PC-3 (cell line): ENCODE data around the gene ROS1. TPM values are rescaled to one million over a fixed set of nuclear protein-coding genes. Genes with fewer than 3 reads are reported as not detected.

Experiments
- ATAC-seq: fragments of 200-7000 bp; cut with Tn5 transposase; 2 replicates; pipeline ENCODE4 v1.9.1; 2020; ENCODE audit warnings: mild to moderate bottlenecking, moderate library complexity
- BruUV-seq: library from RNA; stranded (reverse); fragments of 400-500 nt; replicated peaks from 2 replicates; lab custom pipeline; 2021; lab: Mats Ljungman, UMichigan
- CTCF ChIA-PET: fragments of 300-600 bp; sonication (Branson Sonifier 250); formaldehyde crosslinking; loops from one replicate; lab custom pipeline; 2022; ENCODE audit warnings: antibody characterized with exemption; lab: Charles Lee
- POLR2A ChIA-PET: fragments of 300-600 bp; sonication (Branson Sonifier 250); formaldehyde crosslinking; loops from one replicate; lab custom pipeline; 2022; ENCODE audit warnings: antibody characterized with exemption; ENCODE audit not compliant: unreplicated experiment; lab: Charles Lee
- DNase-seq: peaks from one replicate; pipeline ENCODE4 v3.0.0-alpha.2; 2015
- H2AFZ ChIP-seq: fragments of 300-600 bp; sonication (generic); 2 replicates; pipeline ENCODE4 v1.6.0; 2016; ENCODE audit warnings: antibody characterized with exemption, low read length
- H3F3A ChIP-seq: fragments of 300-600 bp; sonication (generic); one replicate; pipeline ENCODE4 v1.6.0; 2017; ENCODE audit warnings: antibody characterized with exemption, low read length, control low read depth, mild to moderate bottlenecking; ENCODE audit not compliant: unreplicated experiment
- H3K27ac ChIP-seq: fragments of 300-600 bp; sonication (generic); 2 replicates; pipeline ENCODE4 v1.5.1; 2016; ENCODE audit warnings: mild to moderate bottlenecking, low read length
- H3K27me3 ChIP-seq: fragments of 300-600 bp; sonication (generic); 2 replicates; pipeline ENCODE4 v1.6.1; 2016; ENCODE audit warnings: low read length, mixed read lengths
- H3K36me3 ChIP-seq: fragments of 300-600 bp; sonication (generic); 2 replicates; pipeline ENCODE4 v1.6.1; 2016; ENCODE audit warnings: low read depth, mixed run types, low read length, mixed read lengths
- H3K4me1 ChIP-seq: fragments of 300-600 bp; sonication (generic); 2 replicates; pipeline ENCODE4 v1.5.1; 2016; ENCODE audit warnings: low read length; ENCODE audit not compliant: insufficient read depth
- H3K4me2 ChIP-seq: fragments of 300-600 bp; sonication (generic); 2 replicates; pipeline ENCODE4 v1.6.0; 2016; ENCODE audit warnings: low read length
- H3K4me3 ChIP-seq: fragments of 300-600 bp; sonication (generic); 2 replicates; pipeline ENCODE4 v1.5.1; 2016; ENCODE audit warnings: mild to moderate bottlenecking, low read length, mixed read lengths
- H3K79me2 ChIP-seq: fragments of 300-600 bp; sonication (generic); 2 replicates; pipeline ENCODE4 v1.6.1; 2017; ENCODE audit warnings: low read length, mixed read lengths
- H3K9ac ChIP-seq: fragments of 300-600 bp; sonication (generic); 2 replicates; pipeline ENCODE4 v1.6.0; 2016; ENCODE audit warnings: mild to moderate bottlenecking, low read length
- H3K9me2 ChIP-seq: fragments of 300-600 bp; sonication (generic); replicated peaks from 2 replicates; pipeline ENCODE4 v1.6.1; 2016; ENCODE audit warnings: mixed run types, low read length, mixed read lengths
- H3K9me3 ChIP-seq: fragments of 300-600 bp; sonication (generic); 2 replicates; pipeline ENCODE4 v1.6.1; 2016; ENCODE audit warnings: low read length, mixed read lengths
- H4K20me1 ChIP-seq: fragments of 300-600 bp; sonication (generic); 2 replicates; pipeline ENCODE4 v1.6.1; 2016; ENCODE audit warnings: low read length, mixed read lengths
- CTCF ChIP-seq: fragments of 300-600 bp; sonication (generic); conservative IDR thresholded peaks from 2 replicates; pipeline ENCODE4 v1.5.1; 2017; ENCODE audit warnings: antibody characterized with exemption, low read depth, mild to moderate bottlenecking, low read length
- EZH2 ChIP-seq: fragments of 300-600 bp; sonication (generic); IDR thresholded peaks from one replicate; pipeline ENCODE4 v1.6.1; 2017; ENCODE audit warnings: antibody characterized with exemption, mild to moderate bottlenecking, low read length; ENCODE audit not compliant: unreplicated experiment
- EZH2phosphoT487 ChIP-seq: fragments of 300-600 bp; sonication (generic); IDR thresholded peaks from 2 replicates; pipeline ENCODE4 v1.6.1; 2018; ENCODE audit warnings: mild to moderate bottlenecking, antibody characterized with exemption, low read length, borderline replicate concordance
- intact Hi-C: fragments of 100-400 bp; cut with micrococcal nuclease; formaldehyde crosslinking; loops from 2 replicates; pipeline ENCODE4 v1.9.0; 2023
- total RNA-seq: library from RNA; depleted of rRNA; stranded (reverse); fragments of >200 nt; gene quantifications from 2 replicates; pipeline ENCODE4 v1.2.3, GENCODE V29; 2014

ROS1 gene
- total RNA-seq, 1 experiment from 2014 or later, result 0.07 TPM

- Histone ChIP-seq H3K27me3 (no peaks in the 10 kb centered on the region), H3K27ac (peak overlapping the region; percentile 94), H3F3A (peaks cover 10% of the 10 kb centered on the region), H3K9me3 (peaks cover 10% of the 10 kb centered on the region; the same call in 1 of the 2 replicates), H3K4me1 (peaks cover 27% of the 10 kb centered on the region), H4K20me1 (no peaks in the 10 kb centered on the region), H2AFZ (no peak overlapping the region), H3K79me2 (no peaks in the 10 kb centered on the region), H3K9ac (peak overlapping the region; percentile 65), H3K4me2 (peak overlapping the region; percentile 71), H3K4me3 (peak overlapping the region; percentile 39), H3K36me3 (peaks cover 8% of the 10 kb centered on the region), H3K9me2 (no peaks in the 10 kb centered on the region)
- ATAC-seq, result peak; percentile 27
- intact Hi-C loops, result loop anchor here (10.0 kb wide), 1 partner anchor 233 kb away; the partner anchor contains the start of gene NUS1
- no TSS peak for BruUV-seq
- peak; percentile 84 for DNase-seq
- ChIA-PET POLR2A (no interaction called here), CTCF (no interaction called here)
- TF ChIP-seq EZH2phosphoT487 (no peak), CTCF (no peak), EZH2 (no peak)
Measured at GRCh38 chr6:117441824-117442264, 16.1 kb upstream of the ROS1 start.

- H3K4me3 ChIP-seq, result 0 out of 2 replicates have a peak overlapping the region, but pooled peaks have one; percentile 39
- H3K79me2 ChIP-seq, result no peaks in the 10 kb centered on the region
- H3K27me3 ChIP-seq, result no peaks in the 10 kb centered on the region
- H3K9me3 ChIP-seq, result peaks cover 10% of the 10 kb centered on the region; the same call in 1 of the 2 replicates
- H3K4me1 ChIP-seq, result peaks cover 27% of the 10 kb centered on the region
- peak; percentile 92 for ATAC-seq
- H4K20me1 ChIP-seq, result no peaks in the 10 kb centered on the region
- H2AFZ ChIP-seq, result no peak overlapping the region
- ChIA-PET CTCF (no interaction called here), POLR2A (no interaction called here)
- peak overlapping the region; percentile 94 for H3K27ac ChIP-seq
- DNase-seq, result peak; percentile 89
- peak overlapping the region; percentile 71 for H3K4me2 ChIP-seq
- no TSS peak for BruUV-seq
- TF ChIP-seq EZH2 (no peak), EZH2phosphoT487 (no peak), CTCF (no peak)
- peaks cover 10% of the 10 kb centered on the region for H3F3A ChIP-seq
- H3K9me2 ChIP-seq, result no peaks in the 10 kb centered on the region
- peak overlapping the region; percentile 65 for H3K9ac ChIP-seq
- intact Hi-C loops, result loop anchor here (10.0 kb wide), 1 partner anchor 234 kb away; the partner anchor contains the start of gene NUS1
- H3K36me3 ChIP-seq, result peaks cover 8% of the 10 kb centered on the region
Measured at GRCh38 chr6:117440706-117441525, 15.2 kb upstream of the ROS1 start.

- Histone ChIP-seq H3K9me2 (no peaks in the 10 kb centered on the region), H3F3A (no peaks in the 10 kb centered on the region), H3K36me3 (no peaks in the 10 kb centered on the region), H2AFZ (no peak overlapping the region), H3K4me1 (no peaks in the 10 kb centered on the region), H3K27me3 (no peaks in the 10 kb centered on the region), H3K9me3 (no peaks in the 10 kb centered on the region), H3K79me2 (no peaks in the 10 kb centered on the region), H3K9ac (no peak overlapping the region), H3K27ac (no peak overlapping the region), H3K4me2 (no peak overlapping the region), H4K20me1 (no peaks in the 10 kb centered on the region), H3K4me3 (no peak overlapping the region)
- no peak for ATAC-seq
- TF ChIP-seq CTCF (no peak), EZH2 (no peak), EZH2phosphoT487 (no peak)
- intact Hi-C loops, result no loop called here
- DNase-seq, result no peak
- ChIA-PET POLR2A (no interaction called here), CTCF (no interaction called here)
- no TSS peak for BruUV-seq
Measured at GRCh38 chr6:117432273-117432672, 6.5 kb upstream of the ROS1 start.
